Measurements from ENCODE around the gene C17orf67.

The C17orf67 gene

GRCh38 chr17:56824503-56824902 lies 9.2 kb downstream of the C17orf67 start:
- Histone ChIP-seq H3K4me3 (ENCODE audit: low read depth, low read length) (no peak overlapping the region), H3K4me2 (ENCODE audit: low read length) (no peak overlapping the region), H3K4me1 (peaks cover 3% of the 10 kb centered on the region), H3K36me3 (ENCODE audit: control insufficient read depth, insufficient read depth, low read length) (no peaks in the 10 kb centered on the region), H3K9me3 (ENCODE audit: control insufficient read depth, low read length) (no peaks in the 10 kb centered on the region), H3K27me3 (ENCODE audit: control insufficient read depth, insufficient read depth, low read length) (no peaks in the 10 kb centered on the region), H3K9ac (no peak overlapping the region), H2AFZ (no peak overlapping the region), H3K27ac (no peak overlapping the region), H3K79me2 (no peaks in the 10 kb centered on the region)
- TF ChIP-seq, protein P1, sequence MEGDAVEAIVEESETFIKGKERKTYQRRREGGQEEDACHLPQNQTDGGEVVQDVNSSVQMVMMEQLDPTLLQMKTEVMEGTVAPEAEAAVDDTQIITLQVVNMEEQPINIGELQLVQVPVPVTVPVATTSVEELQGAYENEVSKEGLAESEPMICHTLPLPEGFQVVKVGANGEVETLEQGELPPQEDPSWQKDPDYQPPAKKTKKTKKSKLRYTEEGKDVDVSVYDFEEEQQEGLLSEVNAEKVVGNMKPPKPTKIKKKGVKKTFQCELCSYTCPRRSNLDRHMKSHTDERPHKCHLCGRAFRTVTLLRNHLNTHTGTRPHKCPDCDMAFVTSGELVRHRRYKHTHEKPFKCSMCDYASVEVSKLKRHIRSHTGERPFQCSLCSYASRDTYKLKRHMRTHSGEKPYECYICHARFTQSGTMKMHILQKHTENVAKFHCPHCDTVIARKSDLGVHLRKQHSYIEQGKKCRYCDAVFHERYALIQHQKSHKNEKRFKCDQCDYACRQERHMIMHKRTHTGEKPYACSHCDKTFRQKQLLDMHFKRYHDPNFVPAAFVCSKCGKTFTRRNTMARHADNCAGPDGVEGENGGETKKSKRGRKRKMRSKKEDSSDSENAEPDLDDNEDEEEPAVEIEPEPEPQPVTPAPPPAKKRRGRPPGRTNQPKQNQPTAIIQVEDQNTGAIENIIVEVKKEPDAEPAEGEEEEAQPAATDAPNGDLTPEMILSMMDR (IDR thresholded peaks at IDR 0.05) = no peak

DNA sequence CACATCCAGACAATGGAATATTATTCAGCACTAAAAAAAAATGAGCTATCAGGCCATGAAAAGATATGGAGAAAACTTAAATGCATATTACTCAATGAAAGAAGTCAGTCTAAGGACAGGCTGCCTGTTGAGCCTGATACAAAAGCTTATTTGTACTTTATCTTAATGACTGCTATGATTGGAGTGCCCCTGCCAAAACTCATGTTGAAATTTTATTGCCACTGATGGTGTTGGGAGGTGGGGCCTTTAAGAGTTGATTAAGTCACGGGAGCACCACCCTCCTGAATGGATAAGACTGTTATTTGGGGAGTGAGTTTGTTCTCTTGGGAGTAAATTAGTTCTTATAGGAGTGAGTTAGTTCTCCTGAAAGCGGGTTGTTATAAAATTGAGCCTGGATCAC lies 9.9 kb downstream of the C17orf67 start:
- H3K36me3 ChIP-seq (ENCODE audit: control insufficient read depth, insufficient read depth, low read length) = no peaks in the 10 kb centered on the region
- TF ChIP-seq, protein P1 (IDR thresholded peaks at IDR 0.05) = no peak

GRCh38 chr17:56822725-56823124 lies 11.0 kb downstream of the C17orf67 start:
- Histone ChIP-seq H3K9me3 (ENCODE audit: control insufficient read depth, low read length) (no peaks in the 10 kb centered on the region), H3K4me1 (peaks cover 5% of the 10 kb centered on the region), H3K79me2 (no peaks in the 10 kb centered on the region), H3K4me2 (ENCODE audit: low read length) (no peak overlapping the region), H2AFZ (no peak overlapping the region), H3K27me3 (ENCODE audit: control insufficient read depth, insufficient read depth, low read length) (no peaks in the 10 kb centered on the region), H3K36me3 (ENCODE audit: control insufficient read depth, insufficient read depth, low read length) (no peaks in the 10 kb centered on the region), H3K27ac (no peak overlapping the region), H3K4me3 (ENCODE audit: low read depth, low read length) (no peak overlapping the region), H3K9ac (no peak overlapping the region)
- TF ChIP-seq, protein P1 (IDR thresholded peaks at IDR 0.05) = no peak

More for the DNA sequence above, 9.9 kb downstream of the C17orf67 start:
- no peaks in the 10 kb centered on the region for H3K79me2 ChIP-seq
- H3K4me3 ChIP-seq (ENCODE audit: low read depth, low read length) = no peak overlapping the region
- H3K4me1 ChIP-seq = peaks cover 5% of the 10 kb centered on the region
- no peaks in the 10 kb centered on the region for H3K9me3 ChIP-seq (ENCODE audit: control insufficient read depth, low read length)
- H2AFZ ChIP-seq = no peak overlapping the region
- H3K27me3 ChIP-seq (ENCODE audit: control insufficient read depth, insufficient read depth, low read length) = no peaks in the 10 kb centered on the region
- H3K4me2 ChIP-seq (ENCODE audit: low read length) = no peak overlapping the region
- H3K27ac ChIP-seq = no peak overlapping the region
- H3K9ac ChIP-seq = no peak overlapping the region

DNA sequence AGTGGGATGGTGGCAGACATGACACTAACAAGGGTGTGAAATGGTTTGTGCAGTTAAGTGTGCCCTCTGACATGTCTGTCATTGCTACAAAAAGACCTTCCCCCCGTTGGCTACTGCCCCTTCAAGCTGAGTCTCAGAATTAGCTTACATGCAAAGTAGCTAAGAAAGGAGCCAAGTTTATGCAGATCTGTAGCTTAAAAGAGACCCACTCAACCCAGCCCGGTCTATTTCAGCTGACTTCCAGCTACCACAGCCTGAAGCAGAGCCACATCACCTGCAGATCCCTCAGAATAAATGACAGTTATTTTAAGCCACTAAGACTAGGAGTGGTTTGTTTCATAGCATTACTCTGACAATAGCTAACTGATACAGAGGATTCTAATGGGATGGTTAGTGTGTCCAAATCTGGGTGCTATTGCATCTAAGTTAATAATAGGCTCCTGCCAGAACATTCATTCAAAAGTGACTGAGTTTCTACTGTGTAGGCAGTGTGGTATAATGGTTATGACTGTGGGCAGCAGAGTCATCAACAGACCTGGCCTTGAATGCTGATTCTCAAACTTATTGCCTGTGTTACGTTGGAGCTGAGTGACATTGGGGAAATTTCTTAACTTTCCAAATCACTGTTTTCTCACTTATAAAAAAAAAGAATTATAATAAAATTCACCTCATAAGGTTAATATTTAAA lies 11.7 kb downstream of the C17orf67 start:
- Histone ChIP-seq H3K4me2 (ENCODE audit: low read length) (no peak overlapping the region), H3K4me1 (peaks cover 5% of the 10 kb centered on the region), H3K9ac (no peak overlapping the region), H3K27ac (no peak overlapping the region), H3K4me3 (ENCODE audit: low read depth, low read length) (no peak overlapping the region), H3K9me3 (ENCODE audit: control insufficient read depth, low read length) (no peaks in the 10 kb centered on the region), H3K79me2 (no peaks in the 10 kb centered on the region), H3K36me3 (ENCODE audit: control insufficient read depth, insufficient read depth, low read length) (no peaks in the 10 kb centered on the region), H2AFZ (no peak overlapping the region), H3K27me3 (ENCODE audit: control insufficient read depth, insufficient read depth, low read length) (no peaks in the 10 kb centered on the region)
- TF ChIP-seq, protein P1 (IDR thresholded peaks at IDR 0.05) = no peak

- peak overlapping the region; percentile 75 for H2AFZ ChIP-seq
- peaks cover 5% of the 10 kb centered on the region for H3K4me1 ChIP-seq
- H3K27ac ChIP-seq = no peak overlapping the region
- no peaks in the 10 kb centered on the region for H3K9me3 ChIP-seq (ENCODE audit: control insufficient read depth, low read length)
- no peaks in the 10 kb centered on the region for H3K36me3 ChIP-seq (ENCODE audit: control insufficient read depth, insufficient read depth, low read length)
- H3K27me3 ChIP-seq (ENCODE audit: control insufficient read depth, insufficient read depth, low read length) = no peaks in the 10 kb centered on the region
- no peak overlapping the region for H3K4me2 ChIP-seq (ENCODE audit: low read length)
- H3K79me2 ChIP-seq = no peaks in the 10 kb centered on the region
- TF ChIP-seq, protein P1 (IDR thresholded peaks at IDR 0.05) = no peak
- no peak overlapping the region for H3K9ac ChIP-seq
- H3K4me3 ChIP-seq (ENCODE audit: low read depth, low read length) = no peak overlapping the region
Observed at GRCh38 chr17:56820207-56820606, 13.5 kb downstream of the C17orf67 start.
